HepG2 (cell line): ENCODE results near the gene TMCC1. TPM values are rescaled to one million over a fixed set of nuclear protein-coding genes. Genes with fewer than 3 reads are reported as not detected.

ENCODE experiments used
- KMT2A ChIP-seq: sonication (generic); formaldehyde crosslinking; IDR thresholded peaks from 2 replicates; pipeline ENCODE4 v1.4.0; 2020; ENCODE audit warnings: missing genetic modification reagents
- MAFK ChIP-seq, 2 experiments: IDR thresholded peaks in 1 of 2; conservative IDR thresholded peaks in 1 of 2; 2 replicates each; pipeline ENCODE4 v1.6.1; 2011; ENCODE audit warnings: improper control_type of control experiment in 2 of 2, low read length in 2 of 2
- NFRKB ChIP-seq: fragments of 450-650 bp; IDR thresholded peaks from 2 replicates; pipeline ENCODE4 v1.6.1; 2017
- PAF1 ChIP-seq: IDR thresholded peaks from 2 replicates; pipeline ENCODE4 v1.6.1; 2016; ENCODE audit warnings: missing genetic modification reagents, missing compliant biosample characterization
- POLR2AphosphoS5 ChIP-seq: IDR thresholded peaks from 2 replicates; pipeline ENCODE4 v1.6.1; 2012; ENCODE audit warnings: low read depth, low read length
- RAD21 ChIP-seq: fragments of 450-650 bp; formaldehyde crosslinking; IDR thresholded peaks from 2 replicates; pipeline ENCODE4 v1.5.0; 2020; ENCODE audit warnings: mild to moderate bottlenecking
- RBM39 ChIP-seq: fragments of 200-400 bp; formaldehyde crosslinking; IDR thresholded peaks from one replicate; pipeline ENCODE4 v1.6.1; 2018; ENCODE audit warnings: antibody characterized with exemption, mild to moderate bottlenecking, low read depth, low read length; ENCODE audit not compliant: poor library complexity, severe bottlenecking
- RERE ChIP-seq: IDR thresholded peaks from 2 replicates; pipeline ENCODE4 v1.6.1; 2016; ENCODE audit warnings: low read depth, missing genetic modification reagents, missing compliant biosample characterization
- SIN3A ChIP-seq: IDR thresholded peaks from 2 replicates; pipeline ENCODE4 v1.6.1; 2011; ENCODE audit warnings: low read depth, mild to moderate bottlenecking, control low read depth, low read length, borderline replicate concordance
- ZGPAT ChIP-seq: IDR thresholded peaks from 2 replicates; pipeline ENCODE4 v1.6.1; 2016; ENCODE audit warnings: mild to moderate bottlenecking
- ZNF205 ChIP-seq: IDR thresholded peaks from 2 replicates; pipeline ENCODE4 v1.6.1; 2018; ENCODE audit warnings: missing biosample characterization, missing genetic modification reagents
- ZNF589 ChIP-seq: sonication (generic); formaldehyde crosslinking; conservative IDR thresholded peaks from 2 replicates; pipeline ENCODE4 v1.8.0; 2022; ENCODE audit warnings: mild to moderate bottlenecking, moderate library complexity, missing genetic modification reagents
- ZNF605 ChIP-seq: sonication (generic); formaldehyde crosslinking; IDR thresholded peaks from 2 replicates; pipeline ENCODE4 v1.8.0; 2022; ENCODE audit warnings: mild to moderate bottlenecking, missing genetic modification reagents
- polyA plus RNA-seq, 8 experiments: library from polyadenylated mRNA; depleted of rRNA in 3 of 8; stranded (reverse) in 7 of 8; unstranded in 1 of 8; fragments of >200 nt; fragmentation: Illumina TruSeq in 4 of 8; extraction: Trizol in 4 of 8; gene quantifications; 2 replicates each; pipeline versions ENCODE4 v1.2.1 to v1.2.3, GENCODE V29; 2011 to 2016; ENCODE audit warnings: low read depth in 4 of 8, missing spikeins in 1 of 8, mixed read lengths in 1 of 8; ENCODE audit not compliant: insufficient read depth in 1 of 8
- total RNA-seq, 5 experiments: library from RNA; depleted of rRNA; stranded (reverse); fragments of >200 nt; fragmentation: Illumina TruSeq; extraction: Trizol; gene quantifications; 2 replicates each; pipeline ENCODE4 v1.2.3, GENCODE V29; 2016; ENCODE audit warnings: low read depth in 1 of 5
- TF ChIP-seq, protein P1 (sequence below): sonication (generic); formaldehyde crosslinking; conservative IDR thresholded peaks from 2 replicates; pipeline ENCODE4 v1.4.0; 2020; ENCODE audit warnings: missing genetic modification reagents
- TF ChIP-seq, protein P2 (sequence below): IDR thresholded peaks from 2 replicates; pipeline ENCODE4 v1.6.1; 2016; ENCODE audit warnings: missing genetic modification reagents, missing compliant biosample characterization
- TF ChIP-seq, protein P3 (sequence below): sonication (generic); formaldehyde crosslinking; IDR thresholded peaks from 2 replicates; pipeline ENCODE4 v1.4.0; 2020; ENCODE audit warnings: missing genetic modification reagents
- TF ChIP-seq, protein P4 (sequence below): sonication (generic); formaldehyde crosslinking; IDR thresholded peaks from 2 replicates; pipeline ENCODE4 v1.5.0; 2020; ENCODE audit warnings: missing genetic modification reagents

Gene TMCC1
- total and polyA plus RNA-seq, 2 of the 13 experiments (the other 11 are each of a cell fraction or from before 2014, with no cell fraction given): 12.1 to 264 TPM

DNA sequence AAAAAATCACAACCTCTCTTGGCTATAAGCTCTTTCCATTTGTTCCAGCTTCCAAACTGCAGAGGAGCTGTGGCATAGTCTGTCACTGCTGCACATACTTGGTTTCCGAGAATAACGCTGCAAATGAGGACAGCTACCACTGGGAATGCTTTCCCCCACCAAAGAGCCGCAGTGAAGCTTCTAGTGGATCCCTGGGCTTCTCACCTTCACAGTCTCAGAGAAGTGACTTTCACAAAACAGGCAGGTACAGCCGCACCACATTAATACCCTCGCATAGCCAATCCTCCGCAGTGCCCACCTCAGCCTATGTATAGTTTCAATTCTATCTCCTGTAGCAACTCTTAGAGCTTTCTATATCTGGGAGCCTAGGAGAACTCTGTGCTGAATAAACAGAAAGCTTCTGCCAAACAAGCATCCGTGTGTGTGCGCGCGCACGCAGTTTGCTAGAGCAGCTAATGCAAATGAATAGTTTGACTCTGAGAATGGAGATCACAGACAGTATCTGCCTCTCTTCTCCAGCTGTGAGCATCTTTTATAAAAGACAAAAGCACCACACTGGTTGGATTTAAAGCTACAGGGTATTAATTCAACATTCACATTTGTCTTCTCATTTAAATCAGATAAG is 205.1 kb downstream of the TMCC1 start (continued):
- TF ChIP-seq, protein P1, sequence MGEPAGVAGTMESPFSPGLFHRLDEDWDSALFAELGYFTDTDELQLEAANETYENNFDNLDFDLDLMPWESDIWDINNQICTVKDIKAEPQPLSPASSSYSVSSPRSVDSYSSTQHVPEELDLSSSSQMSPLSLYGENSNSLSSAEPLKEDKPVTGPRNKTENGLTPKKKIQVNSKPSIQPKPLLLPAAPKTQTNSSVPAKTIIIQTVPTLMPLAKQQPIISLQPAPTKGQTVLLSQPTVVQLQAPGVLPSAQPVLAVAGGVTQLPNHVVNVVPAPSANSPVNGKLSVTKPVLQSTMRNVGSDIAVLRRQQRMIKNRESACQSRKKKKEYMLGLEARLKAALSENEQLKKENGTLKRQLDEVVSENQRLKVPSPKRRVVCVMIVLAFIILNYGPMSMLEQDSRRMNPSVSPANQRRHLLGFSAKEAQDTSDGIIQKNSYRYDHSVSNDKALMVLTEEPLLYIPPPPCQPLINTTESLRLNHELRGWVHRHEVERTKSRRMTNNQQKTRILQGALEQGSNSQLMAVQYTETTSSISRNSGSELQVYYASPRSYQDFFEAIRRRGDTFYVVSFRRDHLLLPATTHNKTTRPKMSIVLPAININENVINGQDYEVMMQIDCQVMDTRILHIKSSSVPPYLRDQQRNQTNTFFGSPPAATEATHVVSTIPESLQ (CRISPR knock-in tag): no peak
- TF ChIP-seq KMT2A (CRISPR knock-in tag) (peak; percentile 66), PAF1 (CRISPR knock-in tag) (no peak), MAFK (conservative IDR thresholded peaks at IDR 0.05 in 1 of 2, IDR thresholded peaks at IDR 0.05 in 1 of 2; ENCODE audit: low read length in 2 of 2) (0 out of 4 replicates have a peak, but pooled peaks of 1 of the 2 experiments have one; percentile 4), POLR2AphosphoS5 (peak; percentile 56; the same call in 1 of the 2 replicates), NFRKB (no peak), RAD21 (CRISPR knock-in tag) (no peak), RERE (CRISPR knock-in tag) (no peak), ZGPAT (CRISPR knock-in tag) (peak; percentile 31; the same call in 1 of the 2 replicates), RBM39 (no peak), SIN3A (0 out of 2 replicates have a peak, but pooled peaks have one; percentile 52), ZNF605 (CRISPR knock-in tag) (peak; percentile 52; the same call in 1 of the 2 replicates), ZNF205 (CRISPR knock-in tag) (no peak), ZNF589 (CRISPR knock-in tag) (no peak)
- TF ChIP-seq, protein P2, sequence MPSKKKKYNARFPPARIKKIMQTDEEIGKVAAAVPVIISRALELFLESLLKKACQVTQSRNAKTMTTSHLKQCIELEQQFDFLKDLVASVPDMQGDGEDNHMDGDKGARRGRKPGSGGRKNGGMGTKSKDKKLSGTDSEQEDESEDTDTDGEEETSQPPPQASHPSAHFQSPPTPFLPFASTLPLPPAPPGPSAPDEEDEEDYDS (CRISPR knock-in tag): peak; percentile 52; the same call in 1 of the 2 replicates
- TF ChIP-seq, protein P3, sequence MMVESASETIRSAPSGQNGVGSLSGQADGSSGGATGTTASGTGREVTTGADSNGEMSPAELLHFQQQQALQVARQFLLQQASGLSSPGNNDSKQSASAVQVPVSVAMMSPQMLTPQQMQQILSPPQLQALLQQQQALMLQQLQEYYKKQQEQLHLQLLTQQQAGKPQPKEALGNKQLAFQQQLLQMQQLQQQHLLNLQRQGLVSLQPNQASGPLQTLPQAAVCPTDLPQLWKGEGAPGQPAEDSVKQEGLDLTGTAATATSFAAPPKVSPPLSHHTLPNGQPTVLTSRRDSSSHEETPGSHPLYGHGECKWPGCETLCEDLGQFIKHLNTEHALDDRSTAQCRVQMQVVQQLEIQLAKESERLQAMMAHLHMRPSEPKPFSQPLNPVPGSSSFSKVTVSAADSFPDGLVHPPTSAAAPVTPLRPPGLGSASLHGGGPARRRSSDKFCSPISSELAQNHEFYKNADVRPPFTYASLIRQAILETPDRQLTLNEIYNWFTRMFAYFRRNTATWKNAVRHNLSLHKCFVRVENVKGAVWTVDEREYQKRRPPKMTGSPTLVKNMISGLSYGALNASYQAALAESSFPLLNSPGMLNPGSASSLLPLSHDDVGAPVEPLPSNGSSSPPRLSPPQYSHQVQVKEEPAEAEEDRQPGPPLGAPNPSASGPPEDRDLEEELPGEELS (CRISPR knock-in tag): 0 out of 2 replicates have a peak, but pooled peaks have one; percentile 13
- TF ChIP-seq, protein P4, sequence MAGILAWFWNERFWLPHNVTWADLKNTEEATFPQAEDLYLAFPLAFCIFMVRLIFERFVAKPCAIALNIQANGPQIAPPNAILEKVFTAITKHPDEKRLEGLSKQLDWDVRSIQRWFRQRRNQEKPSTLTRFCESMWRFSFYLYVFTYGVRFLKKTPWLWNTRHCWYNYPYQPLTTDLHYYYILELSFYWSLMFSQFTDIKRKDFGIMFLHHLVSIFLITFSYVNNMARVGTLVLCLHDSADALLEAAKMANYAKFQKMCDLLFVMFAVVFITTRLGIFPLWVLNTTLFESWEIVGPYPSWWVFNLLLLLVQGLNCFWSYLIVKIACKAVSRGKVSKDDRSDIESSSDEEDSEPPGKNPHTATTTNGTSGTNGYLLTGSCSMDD: no peak
